ENCODE results near the gene AMZ1. TPM values are rescaled to one million over a fixed set of nuclear protein-coding genes. Genes with fewer than 3 reads are reported as not detected.
A peak's percentile ranks its signal among the peaks of the same experiment; 100 is the strongest.

The AMZ1 gene
- total RNA-seq, 2 donors from 2014 or later: 0.62 TPM; not detected in 1

DNA sequence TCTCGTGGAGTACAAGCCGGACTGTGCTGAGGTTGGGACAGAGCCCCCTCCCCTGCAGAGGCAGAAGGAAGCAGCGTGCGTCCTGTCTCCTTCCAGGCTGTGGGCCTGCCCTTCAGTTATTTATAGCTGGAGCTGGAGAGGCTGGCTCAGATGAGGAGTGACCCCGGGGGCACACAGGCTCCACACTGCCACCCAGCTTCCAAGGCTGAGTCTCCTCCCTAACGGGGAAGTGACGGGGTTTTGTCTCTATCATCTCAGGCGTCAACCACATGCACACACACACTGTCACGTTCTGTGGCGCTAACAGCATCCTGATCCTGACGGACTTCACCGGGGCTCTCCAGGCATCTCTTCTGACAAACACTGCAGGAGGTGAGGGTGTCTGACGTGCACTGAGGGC, 25.4 kb downstream of the AMZ1 start:
- no peak overlapping the region for H3K27ac ChIP-seq
- 75% methylated on average over 13 of the region's 13 CpGs for WGBS
- peaks cover 8% of the 10 kb centered on the region for H3K4me1 ChIP-seq (replicated peaks)

DNA sequence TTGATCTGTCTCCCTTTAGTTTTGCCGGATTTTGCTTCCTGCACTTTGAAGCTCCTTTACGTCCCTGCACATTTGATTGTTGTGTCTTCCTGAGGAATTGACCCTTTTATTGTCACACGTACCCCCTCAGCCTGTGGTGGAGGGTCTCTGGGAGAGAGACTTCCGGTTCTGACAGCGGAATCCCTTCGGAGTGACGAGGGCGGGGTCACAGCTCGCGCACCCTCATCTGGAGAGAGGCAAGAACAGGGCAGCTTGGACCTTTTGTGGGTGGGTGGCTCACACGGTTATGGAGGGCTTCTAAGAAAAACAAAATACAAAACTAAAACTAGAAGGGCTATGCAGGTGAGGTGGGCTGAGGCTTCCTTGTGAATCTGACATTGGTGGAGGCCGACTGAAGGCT, 26.0 kb downstream of the AMZ1 start:
- TF ChIP-seq POLR2A (IDR thresholded peaks at IDR 0.05): no peak
- TF ChIP-seq POLR2AphosphoS5 (IDR thresholded peaks at IDR 0.05): no peak
- TF ChIP-seq, protein P1, sequence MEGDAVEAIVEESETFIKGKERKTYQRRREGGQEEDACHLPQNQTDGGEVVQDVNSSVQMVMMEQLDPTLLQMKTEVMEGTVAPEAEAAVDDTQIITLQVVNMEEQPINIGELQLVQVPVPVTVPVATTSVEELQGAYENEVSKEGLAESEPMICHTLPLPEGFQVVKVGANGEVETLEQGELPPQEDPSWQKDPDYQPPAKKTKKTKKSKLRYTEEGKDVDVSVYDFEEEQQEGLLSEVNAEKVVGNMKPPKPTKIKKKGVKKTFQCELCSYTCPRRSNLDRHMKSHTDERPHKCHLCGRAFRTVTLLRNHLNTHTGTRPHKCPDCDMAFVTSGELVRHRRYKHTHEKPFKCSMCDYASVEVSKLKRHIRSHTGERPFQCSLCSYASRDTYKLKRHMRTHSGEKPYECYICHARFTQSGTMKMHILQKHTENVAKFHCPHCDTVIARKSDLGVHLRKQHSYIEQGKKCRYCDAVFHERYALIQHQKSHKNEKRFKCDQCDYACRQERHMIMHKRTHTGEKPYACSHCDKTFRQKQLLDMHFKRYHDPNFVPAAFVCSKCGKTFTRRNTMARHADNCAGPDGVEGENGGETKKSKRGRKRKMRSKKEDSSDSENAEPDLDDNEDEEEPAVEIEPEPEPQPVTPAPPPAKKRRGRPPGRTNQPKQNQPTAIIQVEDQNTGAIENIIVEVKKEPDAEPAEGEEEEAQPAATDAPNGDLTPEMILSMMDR (IDR thresholded peaks at IDR 0.05): no peak
- H3K27me3 ChIP-seq (replicated peaks; ENCODE audit: insufficient read depth): no peaks in the 10 kb centered on the region
- no peaks in the 10 kb centered on the region for H3K9me3 ChIP-seq
- no peaks in the 10 kb centered on the region for H3K36me3 ChIP-seq
- DNase-seq (ENCODE audit: low spot score): no peak
- H3K4me3 ChIP-seq: no peak overlapping the region
- WGBS: 91% methylated on average over 12 of the region's 12 CpGs
- peaks cover 8% of the 10 kb centered on the region for H3K4me1 ChIP-seq (replicated peaks)
- H3K27ac ChIP-seq: no peak overlapping the region
- intact Hi-C loops (cut with DNase I): no loop called here

More for the DNA sequence above, 25.4 kb downstream of the AMZ1 start:
- no peaks in the 10 kb centered on the region for H3K27me3 ChIP-seq (replicated peaks; ENCODE audit: insufficient read depth)
- TF ChIP-seq, protein P1 (IDR thresholded peaks at IDR 0.05): no peak
- TF ChIP-seq POLR2A (IDR thresholded peaks at IDR 0.05): no peak
- TF ChIP-seq POLR2AphosphoS5 (IDR thresholded peaks at IDR 0.05): no peak
- no peaks in the 10 kb centered on the region for H3K9me3 ChIP-seq
- H3K4me3 ChIP-seq: no peak overlapping the region
- no peak for DNase-seq (ENCODE audit: low spot score)
- intact Hi-C loops (cut with DNase I): no loop called here
- no peaks in the 10 kb centered on the region for H3K36me3 ChIP-seq

DNA sequence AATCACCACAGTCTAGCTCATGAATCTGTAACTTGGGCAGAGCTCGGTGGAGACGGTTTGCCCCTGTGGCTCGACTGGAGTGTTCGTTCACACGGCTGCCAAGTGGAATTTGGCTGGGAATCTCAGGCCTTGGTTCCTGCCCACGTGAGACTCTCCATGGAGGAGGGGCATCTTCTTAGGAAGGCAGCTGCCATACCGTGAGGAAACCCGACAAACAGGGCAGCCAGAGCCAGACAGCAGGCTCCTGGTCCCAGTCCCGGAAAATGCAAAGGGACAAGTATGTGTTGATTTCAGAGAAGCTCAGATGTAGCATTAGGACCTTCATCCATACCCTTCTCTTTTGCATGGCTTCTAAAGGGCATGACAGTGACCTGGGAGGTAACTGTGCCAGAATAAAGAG, 26.6 kb downstream of the AMZ1 start:
- Histone ChIP-seq H3K4me3 (no peak overlapping the region), H3K9me3 (no peaks in the 10 kb centered on the region), H3K36me3 (no peaks in the 10 kb centered on the region), H3K4me1 (replicated peaks) (peaks cover 8% of the 10 kb centered on the region), H3K27ac (no peak overlapping the region), H3K27me3 (replicated peaks; ENCODE audit: insufficient read depth) (no peaks in the 10 kb centered on the region)
- DNase-seq (ENCODE audit: low spot score): no peak
- TF ChIP-seq POLR2AphosphoS5 (IDR thresholded peaks at IDR 0.05): no peak
- TF ChIP-seq POLR2A (IDR thresholded peaks at IDR 0.05): no peak
- TF ChIP-seq, protein P1 (IDR thresholded peaks at IDR 0.05): no peak
- WGBS: 93% methylated on average over 9 of the region's 9 CpGs
- intact Hi-C loops (cut with DNase I): loop anchor here (5.0 kb wide), 1 partner anchor 128 kb away; the partner anchor contains the start of gene GNA12

DNA sequence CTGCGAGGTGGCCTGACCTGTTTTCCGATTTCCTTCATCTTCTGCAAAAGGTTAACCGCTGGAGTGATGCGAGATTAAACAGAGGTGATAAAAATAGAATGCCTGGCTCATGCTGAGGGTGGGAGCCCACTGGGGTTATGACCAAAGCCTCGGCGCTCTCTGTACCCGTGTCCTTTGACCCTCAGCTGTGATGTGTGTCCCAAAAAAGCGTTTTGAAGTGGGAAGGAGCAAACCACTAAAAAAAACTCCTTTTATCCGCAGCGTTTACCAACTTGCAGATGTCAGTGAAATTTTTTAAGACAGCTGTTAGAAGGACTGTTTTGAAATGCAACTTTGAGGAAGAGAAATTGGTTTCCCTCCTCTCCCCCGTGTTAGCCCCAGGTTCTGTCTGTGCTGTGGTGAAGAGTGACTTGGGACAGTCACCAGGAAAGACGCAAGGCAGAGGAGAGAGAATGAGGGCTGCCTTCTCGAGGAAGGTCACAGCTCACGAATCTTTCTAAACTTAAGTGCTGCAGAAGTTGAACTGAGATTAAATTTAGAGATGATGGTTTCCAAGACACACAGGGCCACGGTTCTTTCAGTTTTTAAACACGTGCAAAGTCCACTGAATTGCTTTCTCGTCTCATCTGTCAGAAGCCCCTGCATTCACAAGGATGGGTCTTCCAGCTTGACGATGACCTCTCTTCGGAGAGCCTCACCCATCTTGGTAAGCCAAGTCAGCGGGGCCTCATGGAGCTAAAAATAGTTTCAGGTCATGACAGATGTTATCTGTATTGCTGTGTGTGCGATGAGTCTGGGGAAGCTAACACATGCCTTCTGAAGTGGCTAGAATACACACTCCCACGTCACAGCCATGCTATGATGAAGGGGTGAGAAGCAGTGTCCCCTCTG, 27.6 kb downstream of the AMZ1 start:
- H3K4me1 ChIP-seq (replicated peaks): peaks cover 8% of the 10 kb centered on the region
- TF ChIP-seq POLR2A (IDR thresholded peaks at IDR 0.05) (peak; percentile 9), POLR2AphosphoS5 (IDR thresholded peaks at IDR 0.05) (no peak)
- no peaks in the 10 kb centered on the region for H3K36me3 ChIP-seq
- intact Hi-C loops (cut with DNase I): loop anchor here (5.0 kb wide), 1 partner anchor 127 kb away; the partner anchor contains the start of gene GNA12
- H3K27me3 ChIP-seq (replicated peaks; ENCODE audit: insufficient read depth): no peaks in the 10 kb centered on the region
- no peak overlapping the region for H3K27ac ChIP-seq
- 78% methylated on average over 22 of the region's 22 CpGs for WGBS
- no peak for DNase-seq (ENCODE audit: low spot score)
- H3K4me3 ChIP-seq: no peak overlapping the region
- H3K9me3 ChIP-seq: no peaks in the 10 kb centered on the region

DNA sequence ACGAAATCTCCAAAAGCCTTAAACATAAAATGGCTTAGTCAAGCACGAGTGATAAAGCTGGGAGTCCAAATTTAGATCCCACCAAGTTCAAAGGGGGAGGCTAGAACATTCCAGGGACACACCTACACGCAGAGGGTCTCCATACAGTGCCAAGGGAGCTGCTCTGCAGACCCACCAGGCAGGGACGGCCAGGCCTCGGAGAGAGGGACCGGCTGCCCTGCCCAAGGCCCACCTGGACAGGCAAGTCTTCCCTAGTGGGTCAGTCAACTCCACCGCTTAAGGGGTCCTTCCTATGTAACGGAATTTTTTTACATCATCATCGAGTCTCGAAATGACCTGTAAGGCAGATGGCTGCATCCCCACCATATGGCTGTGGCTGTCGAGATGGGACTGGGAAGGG, 28.5 kb downstream of the AMZ1 start:
- TF ChIP-seq POLR2AphosphoS5 (IDR thresholded peaks at IDR 0.05): no peak
- TF ChIP-seq POLR2A (IDR thresholded peaks at IDR 0.05): no peak
- TF ChIP-seq, protein P1 (IDR thresholded peaks at IDR 0.05): no peak
- no peaks in the 10 kb centered on the region for H3K36me3 ChIP-seq
- no peaks in the 10 kb centered on the region for H3K27me3 ChIP-seq (replicated peaks; ENCODE audit: insufficient read depth)
- DNase-seq (ENCODE audit: low spot score): no peak
- intact Hi-C loops (cut with DNase I): loop anchor here (5.0 kb wide), 1 partner anchor 126 kb away; the partner anchor contains the start of gene GNA12
- 93% methylated on average over 11 of the region's 11 CpGs for WGBS
- H3K4me1 ChIP-seq (replicated peaks): peaks cover 8% of the 10 kb centered on the region
- H3K27ac ChIP-seq: no peak overlapping the region
- no peak overlapping the region for H3K4me3 ChIP-seq
- H3K9me3 ChIP-seq: no peaks in the 10 kb centered on the region

All from prostate gland (tissue), 2 donors.